Bronchial epithelial cell (primary cell): ENCODE results near the gene NUDCD3. TPM values are rescaled to one million over a fixed set of nuclear protein-coding genes. Genes with fewer than 3 reads are reported as not detected.
A peak's percentile ranks its signal among the peaks of the same experiment; 100 is the strongest.

Experiments used
- DNase-seq: peaks from one replicate; pipeline ENCODE4 v3.0.0-alpha.2; 2010; ENCODE audit warnings: low read depth
- FAIRE-seq: peaks from 2 replicates; lab custom pipeline; 2011; peaks lifted over from hg19 to GRCh38; lab: Jason Lieb, UNC
- H3K27me3 ChIP-seq: 2 replicates; pipeline ENCODE4 v1.5.1; 2011; ENCODE audit warnings: low read length; ENCODE audit not compliant: control insufficient read depth, insufficient read depth
- H3K36me3 ChIP-seq: 2 replicates; pipeline ENCODE4 v1.5.1; 2011; ENCODE audit warnings: low read length; ENCODE audit not compliant: control insufficient read depth, insufficient read depth
- H3K4me3 ChIP-seq: 2 replicates; pipeline ENCODE4 v1.5.1; 2011; ENCODE audit warnings: mild to moderate bottlenecking, low read depth, low read length, control low read depth
- total RNA-seq: library from RNA; depleted of rRNA; stranded (reverse); fragments of >200 nt; gene quantifications from 2 replicates; pipeline ENCODE4 v1.2.1, GENCODE V29; 2014
- TF ChIP-seq, protein P1 (sequence below): IDR thresholded peaks from 2 replicates; pipeline ENCODE4 v1.5.1; 2011; ENCODE audit warnings: mild to moderate bottlenecking, moderate library complexity, low read length, control low read depth, inconsistent platforms; ENCODE audit not compliant: insufficient read depth, severe bottlenecking

Gene NUDCD3
- total RNA-seq, 1 donor from 2014 or later = 59.0 TPM

DNA sequence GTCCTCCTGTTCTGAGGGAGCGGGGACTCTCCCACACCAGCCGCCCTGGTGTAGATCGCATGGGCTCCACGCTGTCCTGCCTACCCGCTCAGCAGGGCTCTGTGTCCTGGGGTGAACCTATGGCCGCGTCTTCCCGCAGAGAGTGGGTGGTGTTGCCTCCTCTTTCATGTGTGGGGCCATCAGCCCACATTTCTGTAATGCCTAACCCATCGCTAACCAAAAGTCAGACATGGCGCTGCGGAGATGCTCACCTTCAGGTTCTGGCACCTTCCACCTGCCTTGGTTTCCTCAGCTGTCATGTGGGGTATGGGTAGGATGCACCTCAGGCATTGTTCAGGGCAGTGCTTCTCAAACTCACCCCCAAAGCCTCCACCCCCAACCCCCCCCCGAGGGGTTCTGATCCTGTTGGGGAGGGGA, 114.5 kb downstream of the NUDCD3 start:
- FAIRE-seq (no peak), DNase-seq (no peak)
- TF ChIP-seq, protein P1, sequence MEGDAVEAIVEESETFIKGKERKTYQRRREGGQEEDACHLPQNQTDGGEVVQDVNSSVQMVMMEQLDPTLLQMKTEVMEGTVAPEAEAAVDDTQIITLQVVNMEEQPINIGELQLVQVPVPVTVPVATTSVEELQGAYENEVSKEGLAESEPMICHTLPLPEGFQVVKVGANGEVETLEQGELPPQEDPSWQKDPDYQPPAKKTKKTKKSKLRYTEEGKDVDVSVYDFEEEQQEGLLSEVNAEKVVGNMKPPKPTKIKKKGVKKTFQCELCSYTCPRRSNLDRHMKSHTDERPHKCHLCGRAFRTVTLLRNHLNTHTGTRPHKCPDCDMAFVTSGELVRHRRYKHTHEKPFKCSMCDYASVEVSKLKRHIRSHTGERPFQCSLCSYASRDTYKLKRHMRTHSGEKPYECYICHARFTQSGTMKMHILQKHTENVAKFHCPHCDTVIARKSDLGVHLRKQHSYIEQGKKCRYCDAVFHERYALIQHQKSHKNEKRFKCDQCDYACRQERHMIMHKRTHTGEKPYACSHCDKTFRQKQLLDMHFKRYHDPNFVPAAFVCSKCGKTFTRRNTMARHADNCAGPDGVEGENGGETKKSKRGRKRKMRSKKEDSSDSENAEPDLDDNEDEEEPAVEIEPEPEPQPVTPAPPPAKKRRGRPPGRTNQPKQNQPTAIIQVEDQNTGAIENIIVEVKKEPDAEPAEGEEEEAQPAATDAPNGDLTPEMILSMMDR = no peak
- Histone ChIP-seq H3K36me3 (no peaks in the 10 kb centered on the region), H3K27me3 (no peaks in the 10 kb centered on the region), H3K4me3 (no peak overlapping the region)

DNA sequence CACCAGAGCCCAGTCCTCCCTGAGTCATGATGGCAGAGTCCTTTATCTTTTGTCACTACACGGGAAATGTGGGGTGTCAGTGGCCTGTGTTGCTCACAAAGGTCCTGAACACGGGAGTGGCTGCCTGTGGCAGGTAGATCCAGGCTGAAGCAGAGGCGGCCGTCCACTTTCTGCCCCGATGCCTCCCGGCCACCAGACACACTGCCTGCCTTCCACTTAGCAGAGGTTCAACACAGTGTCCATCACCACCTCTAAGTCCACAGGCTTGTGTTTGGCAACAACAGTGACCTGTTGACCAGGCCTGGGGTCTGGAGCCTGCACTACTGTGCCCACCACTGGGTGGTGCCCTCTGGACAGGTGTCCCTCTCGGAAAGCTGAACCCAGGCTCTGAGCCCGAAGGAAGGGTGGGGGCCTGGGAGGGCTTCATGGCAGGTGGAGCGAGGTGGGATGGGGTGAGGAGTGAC, 115.2 kb downstream of the NUDCD3 start:
- Histone ChIP-seq H3K27me3 (no peaks in the 10 kb centered on the region), H3K4me3 (no peak overlapping the region), H3K36me3 (no peaks in the 10 kb centered on the region)
- no peak for DNase-seq
- no peak for FAIRE-seq
- TF ChIP-seq, protein P1 = peak; percentile 4

DNA sequence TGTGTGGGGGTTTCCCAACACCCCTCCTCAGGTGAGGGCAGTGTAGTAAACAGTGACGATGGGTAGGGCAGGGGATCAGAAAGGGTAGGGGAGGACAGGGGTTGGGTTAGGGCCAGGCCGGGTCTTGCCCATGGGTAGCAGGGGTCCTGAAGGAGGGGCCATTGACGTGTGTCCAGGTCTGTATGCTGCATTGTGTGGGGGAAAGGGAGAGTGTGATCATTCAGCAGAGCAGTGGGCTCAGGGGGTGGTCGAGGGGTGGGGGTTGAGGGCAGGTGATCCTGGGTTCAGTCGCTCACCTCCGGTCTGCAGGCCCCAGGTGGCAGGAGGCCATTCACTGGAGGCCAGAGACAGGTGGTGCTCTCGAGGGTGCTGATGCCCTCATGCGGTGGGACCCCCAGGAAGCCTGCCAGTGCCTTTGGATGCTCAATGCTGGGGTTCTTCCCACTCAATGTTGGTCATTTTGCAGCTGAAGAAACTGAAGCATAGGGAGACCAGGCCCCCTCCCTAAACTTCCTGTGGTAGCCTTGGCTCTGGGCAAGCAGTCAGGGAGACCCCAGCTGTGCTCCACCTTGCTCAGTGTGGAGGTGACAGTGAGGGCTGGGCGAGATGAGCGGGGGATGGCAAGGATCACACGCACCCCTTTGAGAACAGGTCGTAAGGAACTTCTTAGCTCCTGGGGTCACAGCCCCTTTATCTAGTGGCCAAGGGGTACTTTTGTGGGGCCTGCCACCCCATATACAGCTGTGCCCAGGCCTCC, 116.3 kb downstream of the NUDCD3 start:
- Histone ChIP-seq H3K27me3 (no peaks in the 10 kb centered on the region), H3K4me3 (no peak overlapping the region), H3K36me3 (no peaks in the 10 kb centered on the region)
- DNase-seq = no peak
- TF ChIP-seq, protein P1 = no peak
- FAIRE-seq = no peak

DNA sequence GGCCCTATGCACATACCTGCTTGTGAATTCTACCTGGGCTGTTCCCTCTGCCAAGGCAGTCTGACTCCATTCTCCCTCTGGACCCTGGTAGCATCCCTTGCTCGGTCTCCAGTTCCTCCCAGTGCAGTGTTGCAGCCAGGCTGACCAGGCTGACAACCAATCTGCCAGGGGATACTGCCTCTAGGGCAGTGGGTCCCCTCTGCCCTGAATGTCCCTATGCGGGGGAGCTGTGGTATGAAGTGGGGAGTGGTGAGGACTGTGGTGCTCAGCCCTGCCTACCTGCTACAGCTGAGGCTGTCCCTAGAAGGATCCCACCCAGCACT, 117.1 kb downstream of the NUDCD3 start:
- H3K27me3 ChIP-seq = no peaks in the 10 kb centered on the region
- FAIRE-seq (no peak), DNase-seq (no peak)
- TF ChIP-seq, protein P1 = no peak
- H3K4me3 ChIP-seq = no peak overlapping the region
- no peaks in the 10 kb centered on the region for H3K36me3 ChIP-seq

DNA sequence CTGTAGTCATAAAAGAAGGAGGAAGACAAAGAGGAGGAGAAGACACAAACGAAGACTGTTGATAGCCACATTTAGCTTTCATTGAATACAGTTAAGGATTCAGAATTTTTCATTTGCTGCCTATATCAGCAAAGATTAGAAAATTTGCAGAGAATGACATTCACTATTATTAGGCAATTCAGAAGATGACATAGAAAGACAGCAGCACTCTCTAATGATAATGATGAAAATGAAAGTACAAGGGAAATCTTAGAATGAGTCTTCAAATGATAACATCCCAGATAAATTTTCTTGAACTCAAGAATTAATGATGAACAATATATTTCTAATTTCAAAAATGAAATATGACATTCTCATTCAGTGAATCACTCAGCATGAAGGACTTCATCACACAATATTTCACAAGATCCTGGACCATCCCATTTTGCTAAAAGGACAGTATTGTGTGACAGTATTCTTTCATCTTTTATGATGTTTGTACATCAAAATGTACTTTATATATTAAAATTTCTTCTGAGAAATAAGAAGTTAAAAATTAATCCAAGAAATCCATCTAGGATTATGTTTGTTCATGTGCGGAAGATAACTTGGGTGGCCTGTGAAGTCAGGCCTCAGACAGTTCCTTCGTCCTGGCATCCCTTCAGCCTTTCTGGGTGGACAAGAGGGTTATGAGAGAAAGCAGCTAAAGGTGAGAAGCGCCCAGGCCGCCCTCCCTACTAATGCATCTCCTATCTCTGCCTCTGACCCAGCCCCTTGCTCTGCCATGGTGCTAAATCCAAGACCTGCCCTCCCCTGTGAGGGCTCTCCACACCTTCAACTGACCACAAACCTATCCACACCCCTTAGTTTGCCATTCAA, 117.7 kb downstream of the NUDCD3 start:
- Histone ChIP-seq H3K4me3 (no peak overlapping the region), H3K27me3 (no peaks in the 10 kb centered on the region), H3K36me3 (no peaks in the 10 kb centered on the region)
- TF ChIP-seq, protein P1 = no peak
- FAIRE-seq (no peak), DNase-seq (peak; percentile 35)
